GM12864 (cell line): ENCODE data around the gene MDP1.

Experiments
- DNase-seq: peaks from one replicate; pipeline ENCODE4 v3.0.0-alpha.2; 2011; ENCODE audit warnings: low read depth
- H3K4me3 ChIP-seq: 2 replicates; pipeline ENCODE4 v1.5.1; 2011; ENCODE audit warnings: mild to moderate bottlenecking, low read depth, low read length, control low read depth
- CTCF ChIP-seq: IDR thresholded peaks from 2 replicates; pipeline ENCODE4 v1.5.1; 2011; ENCODE audit warnings: low read depth, mild to moderate bottlenecking, moderate library complexity, low read length, control low read depth, inconsistent platforms; ENCODE audit errors: missing control alignments

Gene MDP1

DNA sequence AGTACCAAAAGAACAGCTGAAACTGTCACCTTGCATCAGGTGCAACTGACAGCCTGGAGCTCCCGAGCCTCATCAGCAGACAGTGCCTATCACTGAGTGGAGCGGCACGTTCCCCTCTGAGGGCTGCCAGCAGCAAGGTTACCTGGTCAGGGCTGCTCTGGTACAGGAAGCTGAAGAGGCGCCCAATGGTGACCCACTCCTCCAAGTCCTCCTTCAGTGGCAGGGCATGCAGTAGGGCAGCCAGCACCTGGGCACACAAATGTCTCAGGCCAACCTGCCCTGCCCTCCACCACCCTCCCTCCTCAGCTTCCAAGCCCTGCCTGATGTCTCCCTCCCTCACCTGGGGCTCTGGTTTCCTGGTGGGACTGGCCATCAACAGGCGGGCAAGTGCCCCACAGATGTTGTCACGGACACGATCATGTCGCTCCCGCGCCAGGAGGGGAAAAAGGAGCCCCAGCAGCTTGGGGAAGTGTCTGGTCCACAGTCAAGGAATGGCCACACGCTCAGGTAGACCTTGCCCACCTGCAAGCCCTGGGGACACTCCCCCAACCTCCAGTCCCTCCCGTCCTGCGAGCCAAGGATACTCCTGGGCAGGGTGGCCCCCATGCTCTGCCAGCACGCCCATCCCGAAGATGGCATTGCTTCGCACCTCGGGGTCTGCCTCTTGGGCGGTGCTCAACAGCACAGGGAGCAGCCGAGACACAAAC, 34.3 kb downstream of the MDP1 start:
- no peak overlapping the region for H3K4me3 ChIP-seq
- DNase-seq = no peak
- no peak for TF ChIP-seq CTCF

DNA sequence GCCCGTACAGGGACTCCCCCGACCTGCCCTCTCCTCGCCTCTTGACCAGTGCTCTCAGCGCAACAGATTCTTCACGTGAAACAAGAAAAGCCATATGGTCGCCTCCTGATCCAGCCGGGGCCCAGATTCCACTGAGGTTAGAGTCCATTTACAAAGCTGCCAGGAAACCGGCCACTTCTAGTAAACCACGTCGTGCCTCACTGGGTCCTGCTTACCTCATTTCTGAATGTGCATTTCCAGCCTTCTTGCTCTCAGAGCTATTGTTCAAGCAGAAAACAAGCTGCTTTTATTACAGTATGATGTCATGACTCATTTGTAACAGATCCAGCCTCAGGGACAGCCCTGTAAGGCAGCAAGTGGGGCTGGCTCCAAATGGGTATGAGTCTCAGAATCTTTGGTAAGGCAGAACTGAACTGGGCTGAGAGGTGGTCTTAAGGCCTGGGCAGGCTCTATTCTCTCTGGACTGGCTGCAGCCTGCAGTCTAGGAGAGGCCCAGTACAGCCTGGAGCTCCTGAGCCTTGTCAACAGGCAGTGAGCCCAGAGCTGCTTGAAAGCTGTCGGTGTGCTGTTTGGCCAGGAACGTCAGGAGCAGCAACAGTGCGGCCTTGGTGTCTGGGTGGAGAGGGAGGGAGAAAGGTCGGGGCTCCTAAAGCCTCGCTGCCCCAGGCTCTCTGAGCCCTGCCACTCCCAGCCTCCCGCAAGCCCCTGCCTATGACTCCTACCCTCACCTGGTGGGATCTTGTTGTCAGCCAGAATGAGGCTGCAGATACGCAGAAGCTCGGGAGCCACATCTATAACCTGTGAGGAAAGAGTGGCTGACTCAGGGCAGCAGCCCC, 35.7 kb downstream of the MDP1 start:
- no peak overlapping the region for H3K4me3 ChIP-seq
- DNase-seq = no peak
- no peak for TF ChIP-seq CTCF

DNA sequence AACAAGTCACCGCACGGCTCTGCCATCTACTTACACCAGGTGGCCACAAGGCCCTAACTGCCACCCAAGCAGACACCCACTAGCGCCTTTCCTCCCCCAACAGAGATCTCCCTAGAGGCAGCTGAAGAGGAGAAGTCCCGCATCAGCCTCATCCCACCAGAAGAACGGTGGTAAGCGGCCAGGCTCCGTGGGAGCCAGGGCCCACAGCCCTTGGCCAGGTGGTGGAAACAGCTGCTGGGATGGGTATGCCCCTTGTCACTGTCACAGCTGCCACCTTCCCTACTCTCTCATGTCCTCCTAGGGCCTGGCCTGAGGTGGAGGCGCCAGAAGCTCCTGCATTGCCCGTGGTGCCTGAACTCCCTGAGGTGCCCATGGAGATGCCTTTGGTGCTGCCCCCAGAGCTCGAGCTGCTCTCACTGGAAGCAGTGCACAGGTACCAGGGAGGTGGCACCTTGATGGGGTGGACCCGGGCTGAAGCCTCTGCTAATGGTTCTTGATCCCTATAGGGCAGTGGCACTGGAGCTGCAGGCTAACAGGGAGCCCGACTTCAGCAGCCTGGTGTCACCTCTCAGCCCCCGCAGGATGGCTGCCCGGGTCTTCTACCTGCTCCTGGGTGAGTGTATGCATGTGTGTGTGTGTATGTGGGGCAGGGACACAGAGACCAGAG, 36.4 kb downstream of the MDP1 start:
- no peak for TF ChIP-seq CTCF
- no peak for DNase-seq
- no peak overlapping the region for H3K4me3 ChIP-seq

- DNase-seq = no peak
- no peak for TF ChIP-seq CTCF
Measured at GRCh38 chr14:24178399-24179178, 37.3 kb downstream of the MDP1 start.

GRCh38 chr14:24177891-24178290, 38.0 kb downstream of the MDP1 start:
- DNase-seq = no peak
- TF ChIP-seq CTCF = no peak
- H3K4me3 ChIP-seq = no peak overlapping the region

More at GRCh38 chr14:24178399-24179178, 37.3 kb downstream of the MDP1 start:
- H3K4me3 ChIP-seq = no peak overlapping the region

- no peak for TF ChIP-seq CTCF
- no peak overlapping the region for H3K4me3 ChIP-seq
- DNase-seq = no peak
Measured at GRCh38 chr14:24177041-24177825, 38.6 kb downstream of the MDP1 start.
